Stomach (tissue), 4 donors: ENCODE results near the gene GHDC.
"Not testable (repeated sequence)": the region's sequence is repeated elsewhere in the genome, so short reads cannot be mapped to it uniquely, and the experiment has no call there.

Experiments used
- CTCF ChIP-seq, 7 experiments: fragments of 450-650 bp in 4 of 7; fragments of 200-600 bp in 3 of 7; sonication (generic) in 3 of 7; IDR thresholded peaks; one replicate each; pipeline ENCODE4 v1.5.1; 2016 to 2019; ENCODE audit warnings: antibody characterized with exemption in 7 of 7, control low read depth in 2 of 7, mild to moderate bottlenecking in 1 of 7
- POLR2A ChIP-seq, 4 donors: fragments of 450-650 bp; IDR thresholded peaks; one replicate each; pipeline ENCODE4 v1.6.1; 2016; ENCODE audit warnings: antibody characterized with exemption in 4 of 4, control low read depth in 2 of 4, mild to moderate bottlenecking in 1 of 4, moderate library complexity in 1 of 4

- not testable (repeated sequence) for TF ChIP-seq CTCF, POLR2A (IDR thresholded peaks at IDR 0.05)
Observed at GRCh38 chr17:42239576-42239975, 45.3 kb upstream of the GHDC start.
